HCT116 (cell line): ENCODE measurements around the gene SRGAP3.

Experiments used
- CTCF ChIP-seq, 3 experiments: fragments of 200-600 bp in 1 of 3; sonication (generic) in 1 of 3; IDR thresholded peaks in 2 of 3; conservative IDR thresholded peaks in 1 of 3; 2 replicates each; pipeline ENCODE4 v1.5.1; 2012 to 2017; ENCODE audit warnings: low read depth in 2 of 3, low read length in 2 of 3, antibody characterized with exemption in 1 of 3, borderline replicate concordance in 1 of 3, control low read depth in 1 of 3, mild to moderate bottlenecking in 1 of 3, mixed read lengths in 1 of 3, mixed run types in 1 of 3, moderate library complexity in 1 of 3; ENCODE audit not compliant: insufficient read depth in 1 of 3
- EGR1 ChIP-seq: IDR thresholded peaks from 2 replicates; pipeline ENCODE4 v1.6.1; 2012; ENCODE audit warnings: low read depth
- POLR2A ChIP-seq: IDR thresholded peaks from 2 replicates; pipeline ENCODE4 v1.7.0; 2011; ENCODE audit warnings: borderline replicate concordance; ENCODE audit not compliant: insufficient read depth, insufficient read length; ENCODE audit errors: extremely low read depth
- POLR2AphosphoS5 ChIP-seq: IDR thresholded peaks from 2 replicates; pipeline ENCODE4 v1.6.1; 2011; ENCODE audit warnings: mild to moderate bottlenecking, low read depth, low read length, moderate library complexity
- SP1 ChIP-seq: IDR thresholded peaks from 2 replicates; pipeline ENCODE4 v1.6.1; 2012; ENCODE audit warnings: low read depth
- YY1 ChIP-seq: IDR thresholded peaks from 2 replicates; pipeline ENCODE4 v1.6.1; 2011; ENCODE audit warnings: low read length, low read depth, moderate library complexity, mild to moderate bottlenecking; ENCODE audit not compliant: insufficient replicate concordance; ENCODE audit errors: extremely low read depth
- ZNF274 ChIP-seq: fragments of 200-500 bp; sonication (Bioruptor generic); IDR thresholded peaks from 2 replicates; pipeline ENCODE4 v1.6.1; 2014; ENCODE audit warnings: mild to moderate bottlenecking, low read depth, low read length, inconsistent platforms
- TF ChIP-seq, protein P1 (sequence below): IDR thresholded peaks from 2 replicates; pipeline ENCODE4 v1.6.1; 2012

GRCh38 chr3:9241956-9242355 is 7.5 kb downstream of the SRGAP3 start:
- TF ChIP-seq ZNF274, result no peak
- TF ChIP-seq CTCF (IDR thresholded peaks at IDR 0.05 in 2 of 3, conservative IDR thresholded peaks at IDR 0.05 in 1 of 3; ENCODE audit: borderline replicate concordance in 1 of 3, insufficient read depth in 1 of 3, low read depth in 2 of 3, low read length in 2 of 3), result no peak
- TF ChIP-seq EGR1, result no peak
- TF ChIP-seq POLR2AphosphoS5, result no peak
- no peak for TF ChIP-seq YY1
- no peak for TF ChIP-seq POLR2A
- TF ChIP-seq, protein P1, sequence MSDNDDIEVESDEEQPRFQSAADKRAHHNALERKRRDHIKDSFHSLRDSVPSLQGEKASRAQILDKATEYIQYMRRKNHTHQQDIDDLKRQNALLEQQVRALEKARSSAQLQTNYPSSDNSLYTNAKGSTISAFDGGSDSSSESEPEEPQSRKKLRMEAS, result no peak
- TF ChIP-seq SP1, result no peak
